IMR-90 (cell line): Measurements from ENCODE around the gene CHRNG. TPM values are rescaled to one million over a fixed set of nuclear protein-coding genes. Genes with fewer than 3 reads are reported as not detected.

Experiments
- ATAC-seq: fragments of 200-7000 bp; cut with Tn5 transposase; 2 replicates; pipeline ENCODE4 v1.9.1; 2020; ENCODE audit warnings: low read depth, mild to moderate bottlenecking, moderate library complexity
- BruUV-seq: library from RNA; stranded (reverse); fragments of 400-500 nt; replicated peaks from 2 replicates; lab custom pipeline; 2021; lab: Mats Ljungman, UMichigan
- CTCF ChIA-PET: fragments of 300-600 bp; formaldehyde crosslinking; extraction: SDS; loops from one replicate; lab custom pipeline; 2021; ENCODE audit warnings: antibody characterized with exemption; lab: Yijun Ruan, JAX
- POLR2A ChIA-PET: fragments of 300-600 bp; sonication (Branson Sonifier 250); formaldehyde crosslinking; loops from one replicate; lab custom pipeline; 2022; ENCODE audit warnings: antibody characterized with exemption; ENCODE audit not compliant: unreplicated experiment; lab: Charles Lee
- DNase-seq: peaks from one replicate; pipeline ENCODE4 v3.0.0; 2013
- H2AFZ ChIP-seq: replicated peaks from 2 replicates; pipeline ENCODE3; 2013; ENCODE audit warnings: low read length, mild to moderate bottlenecking; ENCODE audit not compliant: poor library complexity
- H2AK5ac ChIP-seq: 2 replicates; pipeline ENCODE4 v1.6.1; 2013; ENCODE audit warnings: low read depth, low read length, inconsistent platforms
- H2AK9ac ChIP-seq: replicated peaks from 2 replicates; pipeline ENCODE3; 2013; ENCODE audit warnings: mild to moderate bottlenecking, low read depth, low read length, moderate library complexity; ENCODE audit not compliant: poor library complexity
- H2BK120ac ChIP-seq: 2 replicates; pipeline ENCODE4 v1.6.1; 2013; ENCODE audit warnings: low read depth, low read length, inconsistent platforms
- H2BK15ac ChIP-seq: 3 replicates; pipeline ENCODE4 v1.6.1; 2013; ENCODE audit warnings: low read depth, low read length, inconsistent platforms
- H2BK20ac ChIP-seq: 2 replicates; pipeline ENCODE4 v1.6.1; 2013; ENCODE audit warnings: low read depth, mild to moderate bottlenecking, inconsistent platforms, low read length, moderate library complexity
- H2BK5ac ChIP-seq: 2 replicates; pipeline ENCODE4 v1.6.1; 2013; ENCODE audit warnings: mild to moderate bottlenecking, low read depth, low read length, inconsistent platforms; ENCODE audit not compliant: poor library complexity, severe bottlenecking
- H3K14ac ChIP-seq: replicated peaks from 2 replicates; pipeline ENCODE4 v1.6.1; 2013; ENCODE audit warnings: low read depth, low read length, inconsistent platforms
- H3K18ac ChIP-seq: 2 replicates; pipeline ENCODE4 v1.6.1; 2013; ENCODE audit warnings: low read depth, low read length, control low read depth
- H3K23ac ChIP-seq: 2 replicates; pipeline ENCODE4 v1.6.1; 2013; ENCODE audit warnings: low read depth, low read length, inconsistent platforms
- H3K27ac ChIP-seq: 2 replicates; pipeline ENCODE4 v1.5.1; 2013; ENCODE audit warnings: mild to moderate bottlenecking, control low read depth, low read length; ENCODE audit not compliant: insufficient read depth
- H3K27me3 ChIP-seq: 2 replicates; pipeline ENCODE4 v1.6.1; 2013; ENCODE audit warnings: low read length; ENCODE audit not compliant: control insufficient read depth, insufficient read depth
- H3K36me3 ChIP-seq: 2 replicates; pipeline ENCODE4 v1.6.1; 2013; ENCODE audit warnings: low read length, mixed read lengths; ENCODE audit not compliant: control insufficient read depth, insufficient read depth
- H3K4ac ChIP-seq: 2 replicates; pipeline ENCODE4 v1.6.1; 2013; ENCODE audit warnings: low read depth, low read length, inconsistent platforms
- H3K4me1 ChIP-seq: 2 replicates; pipeline ENCODE4 v1.6.1; 2013; ENCODE audit warnings: low read length, mixed read lengths; ENCODE audit not compliant: control insufficient read depth, insufficient read depth
- H3K4me2 ChIP-seq: 2 replicates; pipeline ENCODE4 v1.6.1; 2013; ENCODE audit warnings: low read depth, mild to moderate bottlenecking, control low read depth, low read length, moderate library complexity
- H3K4me3 ChIP-seq: 2 replicates; pipeline ENCODE4 v1.5.1; 2013; ENCODE audit warnings: low read depth, mild to moderate bottlenecking, control low read depth, low read length, moderate library complexity; ENCODE audit not compliant: insufficient read depth
- H3K56ac ChIP-seq: 2 replicates; pipeline ENCODE4 v1.6.1; 2013; ENCODE audit warnings: low read length, inconsistent platforms; ENCODE audit not compliant: insufficient read depth; ENCODE audit errors: extremely low read depth
- H3K79me1 ChIP-seq, 2 experiments: 2 replicates each; pipeline ENCODE4 v1.6.1; 2013; ENCODE audit warnings: low read length in 2 of 2, inconsistent platforms in 1 of 2, low read depth in 1 of 2
- H3K9ac ChIP-seq: 2 replicates; pipeline ENCODE4 v1.6.1; 2013; ENCODE audit warnings: low read depth, low read length, control low read depth
- H3K9me1 ChIP-seq: 2 replicates; pipeline ENCODE4 v1.6.1; 2013; ENCODE audit warnings: low read length, inconsistent platforms; ENCODE audit not compliant: insufficient read depth
- H3K9me3 ChIP-seq: 2 replicates; pipeline ENCODE4 v1.6.1; 2013; ENCODE audit warnings: low read length; ENCODE audit not compliant: control insufficient read depth, insufficient read depth
- H4K20me1 ChIP-seq: 2 replicates; pipeline ENCODE4 v1.6.1; 2013; ENCODE audit warnings: low read length, inconsistent platforms; ENCODE audit not compliant: insufficient read depth
- H4K5ac ChIP-seq: 2 replicates; pipeline ENCODE4 v1.6.1; 2013; ENCODE audit warnings: mild to moderate bottlenecking, low read depth, low read length, control low read depth
- H4K8ac ChIP-seq, 2 experiments: 2 replicates each; pipeline ENCODE4 v1.6.1; 2013; ENCODE audit warnings: low read depth in 2 of 2, low read length in 2 of 2, control low read depth in 1 of 2, inconsistent platforms in 1 of 2
- H4K91ac ChIP-seq: 2 replicates; pipeline ENCODE4 v1.6.1; 2013; ENCODE audit warnings: low read depth, low read length, inconsistent platforms; ENCODE audit not compliant: insufficient read depth
- BHLHE40 ChIP-seq: fragments of 150-350 bp; IDR thresholded peaks from 2 replicates; pipeline ENCODE4 v1.6.1; 2016; ENCODE audit warnings: mild to moderate bottlenecking, low read depth, low read length
- CEBPB ChIP-seq: IDR thresholded peaks from 2 replicates; pipeline ENCODE4 v1.6.1; 2012; ENCODE audit warnings: low read depth, low read length, improper control_type of control experiment
- CHD1 ChIP-seq: IDR thresholded peaks from 2 replicates; pipeline ENCODE4 v1.6.1; 2012; ENCODE audit warnings: low read depth, low read length, improper control_type of control experiment
- FOS ChIP-seq: fragments of 150-350 bp; IDR thresholded peaks from 2 replicates; pipeline ENCODE4 v1.6.1; 2016; ENCODE audit warnings: low read depth, low read length
- MAZ ChIP-seq: IDR thresholded peaks from 2 replicates; pipeline ENCODE4 v1.6.1; 2012; ENCODE audit warnings: low read depth, mild to moderate bottlenecking, low read length, improper control_type of control experiment, moderate library complexity, borderline replicate concordance
- MXI1 ChIP-seq: IDR thresholded peaks from 2 replicates; pipeline ENCODE4 v1.6.1; 2012; ENCODE audit warnings: low read depth, mild to moderate bottlenecking, low read length, moderate library complexity, borderline replicate concordance
- RAD21 ChIP-seq: IDR thresholded peaks from 2 replicates; pipeline ENCODE4 v1.6.1; 2012; ENCODE audit warnings: low read length, improper control_type of control experiment
- SMC3 ChIP-seq: fragments of 150-350 bp; IDR thresholded peaks from 2 replicates; pipeline ENCODE4 v1.6.1; 2016; ENCODE audit warnings: low read depth, mild to moderate bottlenecking, antibody characterized with exemption, low read length, moderate library complexity
- USF2 ChIP-seq: fragments of 150-350 bp; IDR thresholded peaks from 2 replicates; pipeline ENCODE4 v1.6.1; 2017; ENCODE audit warnings: mild to moderate bottlenecking, antibody characterized with exemption, low read length, low read depth
- WGBS, 2 experiments: methylation state at CpG; one replicate each; pipeline versions ENCODE4 v1.1.5 to v1.1.7; 2013; ENCODE audit warnings: missing lambda C conversion rate in 2 of 2; ENCODE audit not compliant: insufficient read length in 1 of 2; ENCODE audit errors: extremely low coverage in 2 of 2; 5-methylcytosine and 5-hydroxymethylcytosine counted together
- dilution Hi-C: fragments of 300-500 bp; cut with HindIII; formaldehyde crosslinking; loops from one replicate; pipeline ENCODE4 v1.14.3; 2018; ENCODE audit warnings: low sequenced_read_pairs; ENCODE audit not compliant: unreplicated experiment
- in situ Hi-C: fragments of 300-500 bp; cut with MboI; formaldehyde crosslinking; loops from 3 replicates; pipeline ENCODE4 v1.14.3; 2019; ENCODE audit warnings: low sequenced_read_pairs, inconsistent platforms, mixed read lengths
- intact Hi-C: fragments of 100-400 bp; cut with micrococcal nuclease; formaldehyde crosslinking; loops from 2 replicates; pipeline ENCODE4 v1.10.0; 2022
- polyA plus RNA-seq, 3 experiments: library from polyadenylated mRNA; depleted of rRNA; stranded (reverse); fragments of >200 nt; gene quantifications; 2 replicates each; pipeline ENCODE4 v1.2.3, GENCODE V29; 2012; ENCODE audit warnings: low replicate concordance in 1 of 3
- total RNA-seq: library from RNA; depleted of rRNA; stranded (reverse); fragments of >200 nt; gene quantifications from 2 replicates; pipeline ENCODE4 v1.2.3, GENCODE V29; 2012
- TF ChIP-seq, protein P1 (sequence below): conservative IDR thresholded peaks from 2 replicates; pipeline ENCODE4 v1.5.1; 2012; ENCODE audit warnings: mild to moderate bottlenecking, low read depth, low read length, improper control_type of control experiment
- TF ChIP-seq, protein P2 (sequence below): fragments of 150-350 bp; IDR thresholded peaks from 2 replicates; pipeline ENCODE4 v1.6.1; 2016; ENCODE audit warnings: low read depth, mild to moderate bottlenecking, low read length, moderate library complexity, borderline replicate concordance

The CHRNG gene
- total and polyA plus RNA-seq, 2 of the 4 experiments (the other 2 are of a cell fraction), result not detected

- peaks cover 60% of the 10 kb centered on the region for H3K27me3 ChIP-seq
- ChIA-PET CTCF (no interaction called here), POLR2A (no interaction called here)
- no peak for DNase-seq
- no peak overlapping the region for H3K9ac ChIP-seq
- no peak overlapping the region for H3K27ac ChIP-seq
- intact Hi-C loops, result no loop called here
- dilution Hi-C loops, result no loop called here
- no peak overlapping the region for H2AFZ ChIP-seq
- ATAC-seq, result no peak
- in situ Hi-C loops, result no loop called here
- no peaks in the 10 kb centered on the region for H3K9me3 ChIP-seq
- H3K79me1 ChIP-seq, result no peaks in the 10 kb centered on the region
- no peaks in the 10 kb centered on the region for H3K4me1 ChIP-seq
- no peak overlapping the region for H3K14ac ChIP-seq
- no TSS peak for BruUV-seq
- H3K4me2 ChIP-seq, result no peak overlapping the region
- H2BK15ac ChIP-seq, result no peak overlapping the region
- no peak overlapping the region for H2AK5ac ChIP-seq
- H3K4ac ChIP-seq, result no peak overlapping the region
- H3K56ac ChIP-seq, result no peak overlapping the region
- H3K36me3 ChIP-seq, result no peaks in the 10 kb centered on the region
- no peak overlapping the region for H2AK9ac ChIP-seq
- no peak overlapping the region for H3K23ac ChIP-seq
- H3K18ac ChIP-seq, result no peak overlapping the region
- no peak overlapping the region for H4K8ac ChIP-seq
- H3K4me3 ChIP-seq, result no peak overlapping the region
- TF ChIP-seq, protein P1, sequence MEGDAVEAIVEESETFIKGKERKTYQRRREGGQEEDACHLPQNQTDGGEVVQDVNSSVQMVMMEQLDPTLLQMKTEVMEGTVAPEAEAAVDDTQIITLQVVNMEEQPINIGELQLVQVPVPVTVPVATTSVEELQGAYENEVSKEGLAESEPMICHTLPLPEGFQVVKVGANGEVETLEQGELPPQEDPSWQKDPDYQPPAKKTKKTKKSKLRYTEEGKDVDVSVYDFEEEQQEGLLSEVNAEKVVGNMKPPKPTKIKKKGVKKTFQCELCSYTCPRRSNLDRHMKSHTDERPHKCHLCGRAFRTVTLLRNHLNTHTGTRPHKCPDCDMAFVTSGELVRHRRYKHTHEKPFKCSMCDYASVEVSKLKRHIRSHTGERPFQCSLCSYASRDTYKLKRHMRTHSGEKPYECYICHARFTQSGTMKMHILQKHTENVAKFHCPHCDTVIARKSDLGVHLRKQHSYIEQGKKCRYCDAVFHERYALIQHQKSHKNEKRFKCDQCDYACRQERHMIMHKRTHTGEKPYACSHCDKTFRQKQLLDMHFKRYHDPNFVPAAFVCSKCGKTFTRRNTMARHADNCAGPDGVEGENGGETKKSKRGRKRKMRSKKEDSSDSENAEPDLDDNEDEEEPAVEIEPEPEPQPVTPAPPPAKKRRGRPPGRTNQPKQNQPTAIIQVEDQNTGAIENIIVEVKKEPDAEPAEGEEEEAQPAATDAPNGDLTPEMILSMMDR, result no peak
- TF ChIP-seq, protein P2, sequence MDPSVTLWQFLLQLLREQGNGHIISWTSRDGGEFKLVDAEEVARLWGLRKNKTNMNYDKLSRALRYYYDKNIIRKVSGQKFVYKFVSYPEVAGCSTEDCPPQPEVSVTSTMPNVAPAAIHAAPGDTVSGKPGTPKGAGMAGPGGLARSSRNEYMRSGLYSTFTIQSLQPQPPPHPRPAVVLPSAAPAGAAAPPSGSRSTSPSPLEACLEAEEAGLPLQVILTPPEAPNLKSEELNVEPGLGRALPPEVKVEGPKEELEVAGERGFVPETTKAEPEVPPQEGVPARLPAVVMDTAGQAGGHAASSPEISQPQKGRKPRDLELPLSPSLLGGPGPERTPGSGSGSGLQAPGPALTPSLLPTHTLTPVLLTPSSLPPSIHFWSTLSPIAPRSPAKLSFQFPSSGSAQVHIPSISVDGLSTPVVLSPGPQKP, result no peak
- TF ChIP-seq MAZ, result no peak
- TF ChIP-seq FOS, result no peak
- no peak for TF ChIP-seq USF2
- no peak for TF ChIP-seq MXI1
- TF ChIP-seq CHD1, result no peak
- no peak for TF ChIP-seq SMC3
- no peak for TF ChIP-seq RAD21
- TF ChIP-seq CEBPB, result no peak
- TF ChIP-seq BHLHE40, result no peak
- no peak overlapping the region for H4K5ac ChIP-seq
- H2BK5ac ChIP-seq, result no peak overlapping the region
- H2BK20ac ChIP-seq, result no peak overlapping the region
- no peak overlapping the region for H4K91ac ChIP-seq
- WGBS, 2 experiments, result no CpG with 5 or more reads among the region's 3 CpGs
- H4K20me1 ChIP-seq, result no peaks in the 10 kb centered on the region
- H2BK120ac ChIP-seq, result no peak overlapping the region
- H3K9me1 ChIP-seq, result no peaks in the 10 kb centered on the region
Observed at GRCh38 chr2:232516551-232516950, 22.9 kb upstream of the CHRNG start.
